Calu3 (cell line): ENCODE results near the gene MTF1. TPM values are rescaled to one million over a fixed set of nuclear protein-coding genes. Genes with fewer than 3 reads are reported as not detected.

ENCODE experiments used
- BruUV-seq: library from RNA; stranded (reverse); fragments of 400-500 nt; replicated peaks from 2 replicates; lab custom pipeline; 2021; lab: Mats Ljungman, UMichigan
- CTCF ChIA-PET: fragments of 300-600 bp; sonication (Branson Sonifier 250); formaldehyde crosslinking; loops from one replicate; lab custom pipeline; 2022; ENCODE audit warnings: antibody characterized with exemption; lab: Charles Lee
- DNase-seq: peaks from one replicate; pipeline ENCODE4 v3.0.0; 2022
- H3K27ac Mint-ChIP-seq: one replicate; pipeline ENCODE4 v1.8.0; 2022; ENCODE audit warnings: mixed read lengths; ENCODE audit not compliant: unreplicated experiment
- H3K27me3 Mint-ChIP-seq: one replicate; pipeline ENCODE4 v1.8.0; 2022; ENCODE audit warnings: mixed read lengths; ENCODE audit not compliant: unreplicated experiment
- H3K36me3 Mint-ChIP-seq: one replicate; pipeline ENCODE4 v1.8.0; 2022; ENCODE audit warnings: mild to moderate bottlenecking, moderate library complexity, mixed read lengths; ENCODE audit not compliant: insufficient read depth, unreplicated experiment
- H3K4me1 Mint-ChIP-seq: one replicate; pipeline ENCODE4 v1.8.0; 2022; ENCODE audit warnings: mild to moderate bottlenecking, low read depth, mixed read lengths; ENCODE audit not compliant: unreplicated experiment
- H3K4me3 Mint-ChIP-seq: one replicate; pipeline ENCODE4 v1.8.0; 2022; ENCODE audit warnings: mild to moderate bottlenecking, low read depth, moderate library complexity, mixed read lengths; ENCODE audit not compliant: unreplicated experiment
- H3K9me3 Mint-ChIP-seq: one replicate; pipeline ENCODE4 v1.8.0; 2022; ENCODE audit warnings: low read depth, mixed read lengths; ENCODE audit not compliant: unreplicated experiment
- CTCF ChIP-seq: fragments of 200-600 bp; IDR thresholded peaks from one replicate; pipeline ENCODE4 v1.8.0; 2022; ENCODE audit warnings: antibody characterized with exemption; ENCODE audit not compliant: unreplicated experiment
- intact Hi-C: fragments of 100-400 bp; cut with micrococcal nuclease; formaldehyde crosslinking; loops from one replicate; pipeline ENCODE4 v1.10.0; 2022; ENCODE audit not compliant: unreplicated experiment
- total RNA-seq: library from RNA; stranded (reverse); gene quantifications from 2 replicates; pipeline ENCODE4 v1.2.3, GENCODE V29; 2022

Gene MTF1
- total RNA-seq, 1 experiment from 2014 or later: 27.1 TPM

DNA sequence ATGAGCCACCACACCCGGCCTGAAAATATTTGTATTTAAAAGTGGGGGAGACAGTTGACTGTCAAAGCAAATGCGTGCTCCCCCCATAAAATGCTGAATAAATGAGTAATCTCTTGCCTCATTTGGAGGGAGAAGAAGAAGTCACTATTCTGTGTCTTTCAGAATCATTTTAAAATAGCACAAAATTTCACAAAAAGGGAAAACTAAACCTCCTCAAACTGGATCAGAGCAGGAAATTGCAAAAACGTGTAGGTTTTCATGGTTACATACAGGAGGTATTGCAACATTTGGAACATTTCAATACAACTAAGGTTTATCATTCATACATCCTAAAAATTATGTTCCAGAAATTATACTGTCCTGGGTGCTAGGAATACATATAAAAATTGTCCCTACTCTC is 13.6 kb downstream of the MTF1 start:
- TF ChIP-seq CTCF: no peak
- CTCF ChIA-PET: interaction anchor here (0.5 to 0.7 kb wide), 2 partner anchors 10 to 240 kb away, joined by 6 to 7 read pairs; no protein-coding TSS in a partner anchor
- Mint-ChIP-seq H3K9me3 (no peaks in the 10 kb centered on the region), H3K27ac (no peak overlapping the region), H3K36me3 (peaks cover 12% of the 10 kb centered on the region), H3K27me3 (no peaks in the 10 kb centered on the region), H3K4me3 (no peak overlapping the region), H3K4me1 (peaks cover 34% of the 10 kb centered on the region)
- intact Hi-C loops: no loop called here
- BruUV-seq: no TSS peak
- no peak for DNase-seq

DNA sequence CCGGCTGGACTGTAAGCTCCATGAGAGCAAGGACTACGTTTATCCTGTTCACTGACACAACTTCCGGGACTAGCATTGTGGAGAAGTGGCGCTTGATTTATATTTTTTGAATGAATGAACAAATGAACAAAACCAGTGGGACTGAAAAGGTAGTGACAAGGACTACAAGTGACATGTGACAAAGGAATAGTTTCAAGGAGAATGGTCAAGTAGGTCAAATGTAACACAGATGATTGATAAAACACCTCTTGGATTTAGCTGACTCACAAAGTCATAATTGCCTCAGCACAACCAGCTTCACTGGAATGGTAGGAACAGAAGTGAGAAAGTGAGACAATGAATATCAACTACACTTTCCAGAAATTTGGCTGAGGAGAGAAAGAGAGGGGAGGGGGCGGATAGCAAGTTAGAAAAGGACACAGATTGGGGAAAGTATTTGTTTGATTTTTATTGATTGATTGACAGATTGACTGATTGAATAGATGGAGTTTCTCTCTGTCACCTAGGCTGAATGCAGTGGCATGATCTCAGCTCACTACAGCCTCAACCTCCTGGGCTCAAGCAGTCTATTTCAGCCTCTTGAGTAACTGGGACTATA is 14.2 kb downstream of the MTF1 start:
- Mint-ChIP-seq H3K27ac (peak overlapping the region; percentile 31), H3K27me3 (no peaks in the 10 kb centered on the region), H3K4me3 (no peak overlapping the region), H3K4me1 (peaks cover 34% of the 10 kb centered on the region), H3K36me3 (peaks cover 12% of the 10 kb centered on the region), H3K9me3 (no peaks in the 10 kb centered on the region)
- TF ChIP-seq CTCF: no peak
- DNase-seq: no peak
- intact Hi-C loops: no loop called here
- BruUV-seq: no TSS peak
- CTCF ChIA-PET: interaction anchor here (0.6 kb wide), 1 partner anchor 822 kb away, joined by 4 read pairs; no protein-coding TSS in a partner anchor

DNA sequence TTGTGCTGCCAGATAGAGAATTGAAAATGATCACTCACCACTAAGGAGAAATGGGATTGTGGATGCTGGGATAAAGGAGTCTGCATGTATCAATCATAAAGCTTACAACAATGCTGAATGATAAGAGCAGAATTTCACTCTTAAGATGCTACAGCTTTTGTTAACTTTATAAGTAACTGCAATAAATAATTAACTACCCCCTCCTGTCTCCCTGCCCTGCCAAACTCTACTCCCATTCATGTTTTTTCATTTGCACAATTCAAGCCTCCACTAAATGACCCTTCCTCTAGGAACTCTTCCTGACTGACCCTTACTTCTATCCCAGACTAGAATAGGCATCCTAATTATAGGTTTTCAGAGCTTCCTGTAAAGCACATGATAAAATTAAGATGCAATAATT is 14.9 kb downstream of the MTF1 start:
- no peak for DNase-seq
- H3K27ac Mint-ChIP-seq: peak overlapping the region; percentile 31
- H3K4me3 Mint-ChIP-seq: no peak overlapping the region
- CTCF ChIA-PET: no interaction called here
- H3K9me3 Mint-ChIP-seq: no peaks in the 10 kb centered on the region
- TF ChIP-seq CTCF: no peak
- intact Hi-C loops: no loop called here
- H3K4me1 Mint-ChIP-seq: peaks cover 34% of the 10 kb centered on the region
- no peaks in the 10 kb centered on the region for H3K27me3 Mint-ChIP-seq
- H3K36me3 Mint-ChIP-seq: peaks cover 16% of the 10 kb centered on the region
- no TSS peak for BruUV-seq

DNA sequence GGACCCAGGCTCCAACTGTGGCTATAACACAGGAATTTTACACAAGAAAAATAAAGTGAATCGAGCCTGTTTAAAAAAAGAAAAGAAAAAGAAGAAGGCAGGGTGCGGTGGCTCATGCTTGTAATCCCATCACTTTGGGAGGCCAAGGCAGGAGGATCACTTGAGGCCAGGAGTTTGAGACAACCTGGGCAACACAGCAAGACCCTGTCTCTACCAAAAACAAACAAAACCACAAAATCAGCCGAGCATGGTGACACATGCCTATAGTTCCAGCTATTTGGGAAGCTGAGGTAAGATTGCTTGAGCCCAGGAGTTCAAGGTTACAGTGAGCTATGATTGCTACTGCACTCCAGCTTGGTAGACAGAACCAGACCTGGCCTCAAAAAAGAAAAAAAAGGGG is 17.7 kb downstream of the MTF1 start:
- H3K27ac Mint-ChIP-seq: no peak overlapping the region
- peaks cover 28% of the 10 kb centered on the region for H3K4me1 Mint-ChIP-seq
- no peak overlapping the region for H3K4me3 Mint-ChIP-seq
- CTCF ChIA-PET: no interaction called here
- H3K27me3 Mint-ChIP-seq: no peaks in the 10 kb centered on the region
- no peaks in the 10 kb centered on the region for H3K9me3 Mint-ChIP-seq
- H3K36me3 Mint-ChIP-seq: peaks cover 24% of the 10 kb centered on the region
- no peak for DNase-seq
- TF ChIP-seq CTCF: no peak
- no TSS peak for BruUV-seq
- intact Hi-C loops: no loop called here
